GM19328 (cell line): ENCODE data around the gene RCN2.
A peak's percentile ranks its signal among the peaks of the same experiment; 100 is the strongest.

Experiments
- ATAC-seq: cut with Tn5 transposase; IDR thresholded peaks from one replicate; pipeline ENCODE4 v1.9.1; 2021; ENCODE audit warnings: mild to moderate bottlenecking, moderate library complexity; ENCODE audit not compliant: unreplicated experiment

Gene RCN2

DNA sequence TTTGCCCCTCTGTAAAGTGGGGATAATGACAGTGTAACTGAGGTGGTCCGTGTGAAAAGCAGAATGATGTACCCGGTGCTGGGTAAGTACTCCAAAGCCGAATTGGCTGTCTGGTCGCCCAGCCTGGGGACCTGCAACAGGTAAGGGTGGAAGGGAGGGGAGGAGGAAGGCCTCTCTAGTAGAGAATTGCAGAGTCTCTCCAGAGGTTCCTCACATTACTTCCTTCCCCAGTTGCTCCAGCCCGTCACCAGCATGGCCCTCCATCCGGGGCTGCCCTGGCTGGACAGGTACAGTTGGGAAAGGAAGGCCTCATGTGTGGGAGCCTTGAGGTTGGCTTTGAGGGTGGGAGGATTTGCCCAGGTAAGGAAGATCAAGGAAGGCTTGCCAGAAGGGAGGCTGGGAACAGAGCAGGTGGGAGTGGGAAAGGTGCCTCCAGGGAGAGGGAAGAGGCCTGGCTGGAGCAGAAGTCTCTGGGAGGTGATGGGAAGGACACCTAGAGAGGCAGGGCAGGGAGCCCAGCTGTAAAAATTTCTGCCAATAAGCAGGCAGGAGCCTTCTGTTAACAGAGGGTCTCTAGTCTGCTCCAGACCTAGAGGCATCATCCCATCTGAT lies 61.7 kb downstream of the RCN2 start:
- ATAC-seq, result no peak

DNA sequence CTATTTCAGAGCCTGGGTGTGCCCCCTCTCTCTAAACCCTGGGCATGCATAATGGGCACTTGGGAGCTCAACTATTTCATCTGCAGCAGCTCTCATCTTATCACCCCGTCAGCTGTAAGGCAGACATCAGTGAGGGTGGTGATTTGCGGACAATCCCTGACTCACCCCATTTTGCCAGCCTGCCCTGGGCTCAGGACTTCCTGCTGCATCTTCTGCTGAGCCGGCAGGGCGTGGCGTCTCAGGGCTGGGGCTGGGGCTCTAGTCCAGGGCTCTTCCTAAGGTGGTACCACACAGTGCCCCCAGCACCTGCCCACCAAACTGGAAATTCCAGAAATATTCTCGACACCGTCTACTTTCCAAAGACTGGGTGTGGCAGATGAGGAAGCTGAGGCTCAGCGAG lies 62.5 kb downstream of the RCN2 start:
- ATAC-seq, result no peak

DNA sequence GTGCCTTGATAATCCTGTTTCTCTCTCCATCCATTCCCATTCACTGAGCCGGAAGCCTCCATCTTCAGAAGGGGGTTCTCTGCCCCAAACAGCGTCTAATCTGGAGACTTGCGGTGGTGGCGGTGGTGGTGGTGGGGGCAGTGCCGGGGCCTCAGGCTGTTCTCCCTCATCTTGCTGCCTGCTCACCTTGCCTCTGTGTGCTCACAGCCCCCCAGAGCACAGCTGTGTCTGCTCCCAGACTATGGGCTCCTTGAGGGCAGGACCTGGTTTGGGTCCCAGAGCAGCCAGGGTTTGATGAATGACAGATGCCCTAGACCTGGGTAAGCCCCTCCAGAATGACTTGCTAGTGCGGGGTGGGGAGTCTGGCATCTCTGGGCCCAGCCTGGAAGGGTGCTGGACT lies 62.9 kb downstream of the RCN2 start:
- no peak for ATAC-seq

DNA sequence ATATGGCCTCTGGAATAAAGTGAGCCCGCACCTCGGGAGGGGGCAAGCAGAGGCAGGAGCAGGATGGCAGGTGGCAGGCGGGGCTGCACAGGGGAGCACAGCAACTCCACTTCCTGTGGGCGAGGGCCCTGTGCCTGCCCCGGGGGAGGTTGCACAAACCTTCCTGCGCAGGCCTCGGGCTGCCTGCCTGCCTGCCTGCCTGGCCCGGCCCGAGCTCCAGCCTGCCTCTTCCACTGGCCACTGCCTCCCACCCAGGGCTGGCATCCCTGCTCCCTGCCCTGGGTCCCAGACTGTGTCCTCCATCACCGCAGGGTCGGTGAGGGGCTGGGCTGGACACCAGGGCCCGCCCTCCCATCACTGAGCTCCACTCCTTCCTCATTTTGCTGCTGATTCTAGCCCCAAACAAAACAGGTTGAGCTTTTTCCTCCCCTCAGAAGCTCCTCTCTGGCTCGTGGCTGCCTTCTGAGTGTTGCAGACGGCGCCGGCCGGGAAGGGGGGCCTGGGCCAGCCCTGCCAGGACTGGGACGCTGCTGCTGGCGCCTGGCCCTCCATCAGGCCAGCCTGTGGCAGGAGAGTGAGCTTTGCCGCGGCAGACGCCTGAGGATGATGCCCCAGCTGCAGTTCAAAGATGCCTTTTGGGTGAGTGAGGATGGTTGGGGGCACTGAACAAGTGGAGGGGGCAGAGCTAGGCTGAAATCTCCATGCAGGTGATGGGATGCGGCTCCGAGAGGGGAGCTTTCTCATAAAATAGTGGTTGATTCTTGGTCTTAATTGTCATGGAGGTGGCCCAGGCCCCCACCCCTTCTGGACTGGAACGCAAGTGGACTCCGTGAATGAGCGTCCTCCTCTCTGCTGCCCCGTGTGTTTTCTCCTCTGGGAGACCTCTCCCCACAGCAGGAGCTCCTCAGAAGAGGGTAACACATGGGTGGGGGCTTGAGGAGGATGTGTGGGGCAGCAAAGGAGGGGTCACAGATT lies 63.7 kb downstream of the RCN2 start, which contains the start of gene PSTPIP1:
TSS of gene PSTPIP1 (plus strand) at position 156 of the 975 bp plus-strand sequence. CDS start at position 604, 448 bp downstream.
- peak; percentile 66 for ATAC-seq

DNA sequence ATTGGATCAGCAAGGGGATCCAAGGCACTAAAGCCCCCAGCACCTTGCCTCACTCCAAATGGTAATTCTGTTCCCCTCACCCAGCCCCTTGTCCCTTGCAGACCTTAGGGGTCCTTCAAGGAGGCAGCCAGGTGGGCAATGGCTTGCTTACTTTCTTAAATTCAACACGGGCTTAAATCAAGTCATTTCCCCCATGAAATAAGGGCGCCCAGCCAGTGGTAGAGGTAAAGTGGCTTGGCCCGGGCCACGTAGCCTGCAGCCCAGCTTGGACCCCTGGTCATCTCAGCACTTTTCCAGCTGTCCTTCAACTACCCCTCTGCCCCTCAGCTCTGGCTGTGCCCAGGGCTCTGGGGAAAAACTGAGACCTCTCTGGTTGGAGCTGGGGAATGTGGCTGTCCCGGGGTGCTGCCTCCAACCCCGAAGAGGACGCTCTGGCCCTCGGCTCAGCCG lies 64.6 kb downstream of the RCN2 start:
- no peak for ATAC-seq

DNA sequence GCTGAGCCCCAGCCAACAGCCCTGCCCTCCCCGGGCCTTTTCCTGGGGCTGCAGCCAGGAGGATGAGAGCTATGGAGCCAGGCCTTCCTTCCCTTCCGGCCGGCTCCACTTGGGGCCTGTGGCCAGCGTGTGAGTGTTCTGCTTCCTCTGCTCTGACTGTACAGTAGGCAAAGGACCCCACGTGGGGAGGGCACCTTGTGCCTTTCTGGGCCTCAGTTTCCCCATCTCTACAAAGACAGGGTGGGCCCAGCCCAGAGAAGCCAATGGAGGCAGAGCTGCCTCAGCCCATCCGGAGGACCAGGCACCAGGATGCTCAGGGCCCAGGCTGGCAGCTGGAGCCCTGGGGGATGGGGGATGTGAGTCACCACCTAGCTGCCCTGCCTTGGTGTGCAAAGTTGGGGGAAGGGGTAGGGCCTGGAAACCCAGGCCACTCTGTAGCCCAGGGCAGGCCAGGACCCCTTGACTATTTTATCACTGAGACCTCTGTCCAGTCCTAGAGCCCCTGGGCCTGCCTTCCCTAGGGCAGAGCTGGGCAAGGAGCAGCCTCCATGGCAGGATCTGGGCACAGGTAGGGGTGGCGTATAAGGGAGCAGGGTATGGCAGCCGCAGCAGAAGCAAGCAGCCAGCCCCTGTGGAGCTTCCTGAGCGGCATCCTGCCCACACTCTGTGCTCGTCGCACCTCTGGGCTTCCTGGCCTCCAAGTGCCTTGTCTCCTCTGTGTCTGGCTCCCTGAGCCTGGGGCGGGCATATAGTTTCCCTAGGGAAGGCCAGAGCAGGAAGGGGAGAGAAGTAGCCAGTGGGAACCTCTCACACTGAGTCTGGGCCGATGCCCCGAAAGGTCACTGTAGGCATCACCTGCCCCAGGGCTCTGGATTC lies 65.2 kb downstream of the RCN2 start:
- ATAC-seq, result no peak

DNA sequence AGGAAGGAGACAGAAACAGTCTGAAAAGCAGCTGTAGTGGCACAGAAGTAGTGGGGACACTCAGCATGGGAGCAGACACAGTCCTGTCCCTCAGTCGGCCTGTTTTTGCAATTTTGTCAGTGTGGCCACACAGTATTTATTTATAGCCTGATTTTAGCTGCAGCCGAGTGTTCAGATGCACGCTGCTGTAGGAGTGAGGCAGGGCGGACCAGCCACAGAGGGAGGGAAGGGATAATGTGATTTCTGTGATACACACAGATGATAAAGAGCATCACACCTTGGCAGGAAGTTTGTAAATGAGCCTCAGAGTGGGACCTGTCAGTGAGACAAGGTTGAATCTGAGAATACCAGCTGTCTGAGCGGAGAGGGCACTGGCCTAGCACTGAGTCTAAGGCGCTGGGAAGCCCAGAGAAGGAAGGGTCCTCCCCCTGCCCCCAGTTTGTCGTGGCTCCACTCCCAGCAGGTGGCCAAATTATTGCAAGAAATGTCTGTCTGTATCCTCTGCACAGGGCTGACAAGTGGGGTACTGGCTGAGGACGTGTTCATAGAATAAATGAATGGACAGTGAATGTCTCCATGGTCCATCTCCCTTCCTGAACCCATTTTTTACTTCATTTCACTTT lies 67.2 kb downstream of the RCN2 start:
- ATAC-seq, result no peak

DNA sequence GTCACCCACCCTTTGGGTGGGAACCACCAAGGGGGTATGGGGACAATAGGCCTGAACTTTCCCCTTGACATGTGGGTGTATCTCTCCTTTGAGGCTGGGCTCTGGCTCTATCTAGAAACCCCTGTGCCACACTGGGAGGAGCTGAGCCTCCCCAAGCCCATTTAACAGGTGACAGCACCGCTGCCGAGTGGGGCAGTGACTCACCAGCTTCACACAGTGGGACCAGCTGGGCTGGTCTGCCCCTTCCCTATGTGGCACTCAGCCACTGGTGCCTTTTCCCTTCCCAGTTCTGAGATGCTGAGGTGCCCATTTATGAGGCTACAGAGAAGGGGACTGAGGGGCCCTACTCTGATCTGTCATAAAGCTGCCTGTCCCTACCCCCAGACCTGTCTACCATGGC lies 68.4 kb downstream of the RCN2 start:
- no peak for ATAC-seq

DNA sequence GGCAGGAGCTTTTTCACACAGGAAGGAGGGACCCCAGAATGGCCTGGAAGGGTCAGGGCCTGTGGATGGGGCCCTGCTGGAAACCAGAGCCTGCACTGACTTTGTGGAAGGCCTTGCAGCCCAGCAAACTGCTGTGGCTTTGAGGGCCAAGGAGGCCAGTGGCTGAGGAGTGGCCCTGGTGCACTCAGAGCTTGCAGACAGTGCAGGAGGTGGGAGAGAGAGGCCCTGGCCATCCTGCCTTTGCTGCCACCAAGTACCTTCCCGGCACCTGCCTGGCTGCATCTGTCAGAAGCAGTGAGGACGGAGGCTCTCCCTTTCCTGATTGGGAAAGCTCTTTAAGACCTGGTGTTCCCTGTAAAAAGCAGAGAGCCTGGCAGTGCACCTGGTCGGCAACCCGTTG lies 69.8 kb downstream of the RCN2 start:
- ATAC-seq, result no peak

DNA sequence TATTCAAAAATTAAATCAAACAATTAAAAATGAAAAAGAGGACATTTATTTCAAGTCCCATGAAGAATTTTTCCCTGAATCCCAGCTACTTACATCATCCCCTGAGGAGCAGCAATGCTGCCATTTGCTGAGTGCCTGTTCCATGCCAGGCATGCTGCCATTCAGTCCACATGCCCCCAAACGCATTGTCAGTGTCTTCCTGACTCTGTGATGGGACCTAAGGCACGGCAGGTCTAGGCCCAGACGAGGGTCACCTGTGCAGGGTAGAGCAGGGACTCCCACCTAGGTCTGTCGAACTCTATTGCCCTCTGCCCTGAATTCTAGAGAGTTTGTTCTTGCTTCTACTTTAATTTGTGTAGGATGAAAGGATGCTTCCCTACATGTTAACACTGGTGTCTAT lies 70.4 kb downstream of the RCN2 start:
- no peak for ATAC-seq

DNA sequence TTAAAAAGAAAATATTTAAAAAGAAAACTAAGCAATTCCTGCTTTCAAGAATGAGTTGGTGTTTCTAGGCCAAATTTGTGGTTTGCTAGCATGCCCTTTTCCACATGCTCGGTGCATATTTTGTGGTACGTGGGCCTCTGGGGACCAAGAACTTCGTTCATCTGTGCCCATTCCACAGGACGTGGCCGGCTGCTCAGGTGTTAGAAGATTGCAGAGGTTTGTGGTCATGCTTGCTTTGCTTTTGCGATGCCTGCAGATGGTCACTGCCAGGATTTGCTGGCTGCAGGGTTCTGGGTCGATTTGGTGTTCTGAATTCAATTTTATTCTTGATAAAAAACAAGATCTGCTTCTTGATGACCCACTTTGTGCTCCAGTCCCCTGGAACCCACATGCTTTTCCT lies 70.9 kb downstream of the RCN2 start:
- ATAC-seq, result no peak

DNA sequence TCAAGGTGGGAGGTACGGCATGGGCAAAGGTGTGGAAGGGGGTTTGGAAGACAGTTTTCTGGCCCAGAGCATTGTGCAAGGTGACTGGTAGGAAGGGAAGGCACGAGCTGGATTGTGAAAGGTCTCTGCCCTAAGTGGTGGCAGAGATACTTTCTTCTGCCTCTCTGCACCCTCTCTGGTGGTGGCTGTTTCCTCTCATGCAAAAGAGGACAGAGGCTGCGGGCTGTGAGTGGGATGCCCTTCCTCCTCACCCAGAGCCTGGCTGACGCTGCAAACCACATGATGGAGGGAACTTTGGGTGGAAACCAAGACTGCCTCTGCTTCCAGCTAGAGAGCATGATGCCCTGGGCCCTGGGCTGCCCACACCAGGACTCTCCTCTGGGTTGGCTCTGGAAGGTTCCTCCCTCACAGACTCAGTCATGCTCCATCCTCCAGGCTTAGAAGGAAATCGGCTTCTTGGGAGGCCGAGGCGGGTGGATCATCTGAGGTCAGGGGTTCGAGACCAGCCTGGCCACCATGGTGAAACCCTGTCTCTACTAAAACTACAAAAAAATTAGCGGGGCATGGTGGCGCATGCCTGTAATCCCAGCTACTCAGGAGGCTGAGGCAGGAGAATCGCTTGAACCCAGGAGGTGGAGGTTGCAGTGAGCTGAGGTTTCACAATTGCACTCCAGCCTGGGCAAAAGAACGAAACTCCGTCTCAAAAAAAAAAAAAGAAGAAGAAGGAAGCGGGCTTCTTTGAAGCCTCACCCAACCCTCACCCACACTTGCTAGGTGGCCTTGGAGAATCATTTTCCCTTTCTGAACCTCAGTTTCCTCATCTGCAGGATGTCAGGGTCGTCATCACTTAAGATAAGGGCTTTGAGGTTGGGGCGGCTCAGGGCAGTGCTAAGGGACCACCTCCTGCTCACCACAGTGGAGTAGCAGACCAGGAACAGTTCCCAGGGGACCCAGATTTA lies 71.7 kb downstream of the RCN2 start:
- no peak for ATAC-seq
